Measurements from ENCODE around the gene DOCK1. TPM values are rescaled to one million over a fixed set of nuclear protein-coding genes. Genes with fewer than 3 reads are reported as not detected.
"Not testable (repeated sequence)": the region's sequence is repeated elsewhere in the genome, so short reads cannot be mapped to it uniquely, and the experiment has no call there.

The DOCK1 gene
- total and polyA plus RNA-seq, 3 donors from 2014 or later: 19.0 to 46.2 (median 32.0) TPM

GRCh38 chr10:126932516-126932915, 27.3 kb downstream of the DOCK1 start:
- TF ChIP-seq CTCF (IDR thresholded peaks at IDR 0.05): no peak
- TF ChIP-seq POLR2A (IDR thresholded peaks at IDR 0.05): no peak
- DNase-seq: no peak
- Histone ChIP-seq H3K4me1 (peaks cover 6% of the 10 kb centered on the region), H3K27ac (no peak overlapping the region), H3K36me3 (ENCODE audit: low read depth, missing control alignments) (no peaks in the 10 kb centered on the region), H3K27me3 (no peaks in the 10 kb centered on the region), H3K9me3 (no peaks in the 10 kb centered on the region), H3K4me3 (no peak overlapping the region)
- intact Hi-C loops (cut with DNase I; ENCODE audit: low total_unique reads): no loop called here
- WGBS, 2 donors: 91 to 92% methylated on average over 4 to 11 of the region's 11 CpGs

GRCh38 chr10:126933116-126933515, 27.9 kb downstream of the DOCK1 start:
- Histone ChIP-seq H3K36me3 (ENCODE audit: low read depth, missing control alignments) (no peaks in the 10 kb centered on the region), H3K27ac (no peak overlapping the region), H3K27me3 (no peaks in the 10 kb centered on the region), H3K4me3 (no peak overlapping the region), H3K9me3 (no peaks in the 10 kb centered on the region), H3K4me1 (peaks cover 6% of the 10 kb centered on the region)
- TF ChIP-seq CTCF (IDR thresholded peaks at IDR 0.05): no peak
- no peak for TF ChIP-seq POLR2A (IDR thresholded peaks at IDR 0.05)
- 49 to 59% methylated on average over 4 of the region's 4 CpGs for WGBS, 2 donors
- intact Hi-C loops (cut with DNase I; ENCODE audit: low total_unique reads): no loop called here
- DNase-seq: no peak

GRCh38 chr10:126935263-126935946, 30.2 kb downstream of the DOCK1 start:
- 68 to 75% methylated on average over 5 of the region's 5 CpGs for WGBS, 2 donors
- no peak for TF ChIP-seq CTCF (IDR thresholded peaks at IDR 0.05)
- no peak for TF ChIP-seq POLR2A (IDR thresholded peaks at IDR 0.05)
- Histone ChIP-seq H3K4me3 (no peak overlapping the region), H3K36me3 (ENCODE audit: low read depth, missing control alignments) (no peaks in the 10 kb centered on the region), H3K9me3 (no peaks in the 10 kb centered on the region), H3K4me1 (peaks cover 5% of the 10 kb centered on the region), H3K27ac (no peak overlapping the region), H3K27me3 (no peaks in the 10 kb centered on the region)
- no peak for DNase-seq
- intact Hi-C loops (cut with DNase I; ENCODE audit: low total_unique reads): no loop called here

GRCh38 chr10:126937026-126937425, 31.8 kb downstream of the DOCK1 start:
- intact Hi-C loops (cut with DNase I; ENCODE audit: low total_unique reads): no loop called here
- H3K27me3 ChIP-seq: no peaks in the 10 kb centered on the region
- DNase-seq: no peak
- H3K36me3 ChIP-seq (ENCODE audit: low read depth, missing control alignments): no peaks in the 10 kb centered on the region
- no peaks in the 10 kb centered on the region for H3K9me3 ChIP-seq
- H3K27ac ChIP-seq: no peak overlapping the region
- H3K4me1 ChIP-seq: no peaks in the 10 kb centered on the region
- no peak for TF ChIP-seq POLR2A (IDR thresholded peaks at IDR 0.05)
- no peak for TF ChIP-seq CTCF (IDR thresholded peaks at IDR 0.05)
- no peak overlapping the region for H3K4me3 ChIP-seq
- WGBS, 2 donors: 87 to 95% methylated on average over 3 of the region's 3 CpGs

- H3K9me3 ChIP-seq; intact Hi-C loops (cut with DNase I; ENCODE audit: low total_unique reads); H3K4me3 ChIP-seq; DNase-seq; H3K27me3 ChIP-seq; H3K4me1 ChIP-seq; H3K36me3 ChIP-seq (ENCODE audit: low read depth, missing control alignments); H3K27ac ChIP-seq: not testable (repeated sequence)
- 93 to 95% methylated on average over 9 of the region's 9 CpGs for WGBS, 2 donors
Observed at GRCh38 chr10:126938121-126938520, 32.9 kb downstream of the DOCK1 start.
